A673 (cell line): ENCODE data around the gene ANKLE1. TPM values are rescaled to one million over a fixed set of nuclear protein-coding genes. Genes with fewer than 3 reads are reported as not detected.

Experiments used
- BruUV-seq: library from RNA; stranded (reverse); fragments of 400-500 nt; replicated peaks from 2 replicates; lab custom pipeline; 2021; lab: Mats Ljungman, UMichigan
- CTCF ChIA-PET: fragments of 300-600 bp; sonication (Branson Sonifier 250); formaldehyde crosslinking; loops from one replicate; lab custom pipeline; 2022; ENCODE audit warnings: antibody characterized with exemption; lab: Charles Lee
- POLR2A ChIA-PET: fragments of 300-600 bp; sonication (Branson Sonifier 250); formaldehyde crosslinking; loops from one replicate; lab custom pipeline; 2022; ENCODE audit warnings: antibody characterized with exemption; ENCODE audit not compliant: low non-redundant PET; lab: Charles Lee
- DNase-seq: peaks from one replicate; pipeline ENCODE4 v3.0.0-alpha.2; 2015; ENCODE audit warnings: low spot score
- H3K27ac ChIP-seq: fragments of 200-600 bp; sonication (generic); 2 replicates; pipeline ENCODE4 v1.5.1; 2016; ENCODE audit warnings: mixed run types, low read depth, mild to moderate bottlenecking, mixed read lengths, antibody characterized with exemption, low read length; ENCODE audit not compliant: poor library complexity, severe bottlenecking
- H3K27me3 ChIP-seq: fragments of 200-600 bp; sonication (generic); replicated peaks from 2 replicates; pipeline ENCODE4 v1.6.1; 2017; ENCODE audit warnings: mixed run types, low read depth, mild to moderate bottlenecking, mixed read lengths, antibody characterized with exemption, low read length; ENCODE audit not compliant: insufficient read depth, poor library complexity
- H3K36me3 ChIP-seq: fragments of 200-600 bp; sonication (generic); 2 replicates; pipeline ENCODE4 v1.6.1; 2016; ENCODE audit warnings: mixed run types, mild to moderate bottlenecking, mixed read lengths, antibody characterized with exemption, low read length; ENCODE audit not compliant: insufficient read depth, poor library complexity, severe bottlenecking
- H3K4me1 ChIP-seq: fragments of 200-600 bp; sonication (generic); 2 replicates; pipeline ENCODE4 v1.6.1; 2017; ENCODE audit warnings: mixed run types, mild to moderate bottlenecking, mixed read lengths, antibody characterized with exemption, low read length; ENCODE audit not compliant: insufficient read depth, poor library complexity, severe bottlenecking
- H3K4me3 ChIP-seq: fragments of 200-600 bp; sonication (generic); 2 replicates; pipeline ENCODE4 v1.5.1; 2016; ENCODE audit warnings: low read depth, mixed run types, mild to moderate bottlenecking, mixed read lengths, low read length; ENCODE audit not compliant: poor library complexity, severe bottlenecking
- H3K9me3 ChIP-seq: fragments of 200-600 bp; sonication (generic); 2 replicates; pipeline ENCODE4 v1.6.1; 2016; ENCODE audit warnings: mixed run types, low read depth, mild to moderate bottlenecking, mixed read lengths, antibody characterized with exemption, low read length; ENCODE audit not compliant: poor library complexity, severe bottlenecking
- CTCF ChIP-seq: fragments of 300-800, 200-600 bp; sonication (generic); conservative IDR thresholded peaks from 2 replicates; pipeline ENCODE4 v1.5.1; 2017; ENCODE audit warnings: low read depth, mild to moderate bottlenecking, antibody characterized with exemption, low read length, moderate library complexity, mixed read lengths
- EZH2 ChIP-seq: fragments of 200-600 bp; sonication (generic); IDR thresholded peaks from 2 replicates; pipeline ENCODE4 v1.6.1; 2017; ENCODE audit warnings: borderline replicate concordance, low read depth, mild to moderate bottlenecking, mixed read lengths, antibody characterized with exemption, low read length; ENCODE audit not compliant: poor library complexity, severe bottlenecking
- intact Hi-C: fragments of 100-400 bp; cut with micrococcal nuclease; formaldehyde crosslinking; loops from one replicate; pipeline ENCODE4 v1.10.0; 2022; ENCODE audit not compliant: unreplicated experiment
- total RNA-seq: library from RNA; stranded (reverse); gene quantifications from 2 replicates; pipeline ENCODE4 v1.2.3, GENCODE V29; 2021

ANKLE1 gene
- total RNA-seq, 1 experiment from 2014 or later = 17.5 TPM

- intact Hi-C loops = no loop called here
- no TSS peak for BruUV-seq
- CTCF ChIA-PET = no interaction called here
- no peak for DNase-seq
- H3K27me3 ChIP-seq = no peaks in the 10 kb centered on the region
- peaks cover 28% of the 10 kb centered on the region for H3K36me3 ChIP-seq
- no peaks in the 10 kb centered on the region for H3K9me3 ChIP-seq
- TF ChIP-seq EZH2 = no peak
- TF ChIP-seq CTCF = no peak
- no peaks in the 10 kb centered on the region for H3K4me1 ChIP-seq
- no peak overlapping the region for H3K27ac ChIP-seq
- POLR2A ChIA-PET = interaction anchor here (0.7 kb wide), 1 partner anchor 21 kb away, joined by 5 read pairs; no protein-coding TSS in a partner anchor
- H3K4me3 ChIP-seq = no peak overlapping the region
Observed at GRCh38 chr19:17275441-17276175, 6.1 kb upstream of the ANKLE1 start.

GRCh38 chr19:17279436-17279835, 2.3 kb upstream of the ANKLE1 start:
- ChIA-PET CTCF (interaction anchor here (0.5 kb wide), 1 partner anchor 13 kb away, joined by 3 read pairs; no protein-coding TSS in a partner anchor), POLR2A (no interaction called here)
- Histone ChIP-seq H3K4me3 (no peak overlapping the region), H3K9me3 (no peaks in the 10 kb centered on the region), H3K27ac (no peak overlapping the region), H3K36me3 (peaks cover 12% of the 10 kb centered on the region), H3K4me1 (peaks cover 4% of the 10 kb centered on the region), H3K27me3 (no peaks in the 10 kb centered on the region)
- DNase-seq = no peak
- TF ChIP-seq CTCF (no peak), EZH2 (no peak)
- no TSS peak for BruUV-seq
- intact Hi-C loops = no loop called here

- Histone ChIP-seq H3K4me3 (peak overlapping the region; percentile 55), H3K9me3 (no peaks in the 10 kb centered on the region), H3K4me1 (peaks cover 4% of the 10 kb centered on the region), H3K36me3 (no peaks in the 10 kb centered on the region), H3K27me3 (no peaks in the 10 kb centered on the region), H3K27ac (peak overlapping the region; percentile 29)
- TF ChIP-seq EZH2 (no peak), CTCF (peak; percentile 93)
- ChIA-PET POLR2A (no interaction called here), CTCF (interaction anchor here (0.6 kb wide), 1 partner anchor 570 kb away, joined by 6 read pairs; no protein-coding TSS in a partner anchor)
- intact Hi-C loops = loop anchor here (2.0 to 10.0 kb wide), 3 partner anchors 78 to 508 kb away; no protein-coding TSS in a partner anchor
- peak; percentile 89 for DNase-seq
- no TSS peak for BruUV-seq
Observed at GRCh38 chr19:17282488-17283125, 906 bp downstream of the ANKLE1 start.
